Fibroblast of skin of abdomen (primary cell): Measurements from ENCODE around the gene TAT. TPM values are rescaled to one million over a fixed set of nuclear protein-coding genes. Genes with fewer than 3 reads are reported as not detected.
"Not testable (repeated sequence)": the region's sequence is repeated elsewhere in the genome, so short reads cannot be mapped to it uniquely, and the experiment has no call there.

ENCODE experiments used
- DNase-seq: peaks from one replicate; pipeline ENCODE4 v3.0.0-alpha.2; 2013
- polyA plus RNA-seq, 2 experiments: library from polyadenylated mRNA; unstranded; fragments of 120-200 nt; gene quantifications; one replicate each; pipeline ENCODE4 v1.2.1, GENCODE V29; 2013; ENCODE audit not compliant: insufficient read length in 2 of 2

The TAT gene
- polyA plus RNA-seq (2013, experiment 1 of 2; ENCODE audit: insufficient read length) = not detected
- not detected for polyA plus RNA-seq (2013, experiment 2 of 2; ENCODE audit: insufficient read length)

DNA sequence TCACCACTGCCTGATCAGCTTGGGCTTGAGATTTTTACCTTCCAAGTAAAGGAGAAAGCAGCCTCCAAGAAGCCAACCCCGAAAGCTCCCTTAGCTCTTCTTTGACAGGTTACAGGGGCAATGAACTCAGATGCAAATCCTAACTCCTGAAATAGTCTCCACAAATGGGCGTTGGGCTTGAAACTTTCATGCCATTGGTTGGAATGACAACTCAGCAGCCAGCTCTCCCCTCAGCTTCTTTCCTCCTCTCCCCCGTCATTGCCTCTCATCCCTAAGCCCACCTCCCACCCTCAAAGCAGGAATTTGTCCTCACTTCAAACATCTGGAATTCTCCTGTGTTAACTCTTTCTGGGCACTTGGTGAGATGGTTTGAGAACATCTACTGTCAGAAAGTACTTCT lies at the start of gene TAT:
Gene TAT, minus strand, starts transcription at position 122 of the 400 bp plus-strand sequence. CDS start 677 bp downstream, outside the sequence.
- no peak for DNase-seq

DNA sequence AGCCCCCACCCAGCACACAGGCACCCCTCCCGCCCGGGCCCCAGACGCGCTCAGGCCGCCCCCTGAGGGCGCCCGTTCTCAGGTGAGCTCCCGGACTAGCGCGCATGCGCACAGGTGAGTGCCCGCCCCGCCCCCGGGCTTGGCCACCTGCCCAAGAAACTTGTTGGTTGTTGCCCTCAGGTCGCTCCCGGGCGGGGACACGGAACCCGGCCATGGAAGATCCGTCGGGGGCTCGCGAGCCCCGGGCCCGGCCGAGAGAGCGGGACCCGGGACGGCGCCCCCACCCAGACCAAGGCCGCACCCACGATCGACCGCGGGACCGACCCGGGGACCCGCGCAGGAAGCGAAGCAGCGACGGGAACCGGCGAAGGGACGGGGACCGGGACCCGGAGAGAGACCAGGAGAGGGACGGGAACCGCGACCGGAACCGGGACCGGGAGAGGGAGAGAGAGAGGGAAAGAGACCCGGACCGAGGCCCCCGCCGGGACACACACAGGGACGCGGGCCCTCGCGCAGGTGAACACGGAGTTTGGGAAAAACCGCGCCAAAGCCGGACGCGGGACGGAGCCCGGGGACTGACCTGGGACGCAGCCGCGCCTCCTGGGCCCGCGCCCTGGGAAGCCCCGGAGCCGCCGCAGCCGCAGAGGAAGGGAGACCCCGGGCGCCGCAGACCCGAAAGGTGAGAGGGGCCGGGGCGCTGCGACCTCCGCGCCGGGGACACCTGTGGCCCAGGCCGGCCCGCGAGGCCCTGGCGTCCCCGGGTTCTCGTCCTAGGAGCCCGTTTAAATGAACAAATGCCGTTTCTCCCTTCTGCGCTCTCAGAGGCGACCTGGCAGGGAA lies 49.3 kb upstream of the TAT start, which contains the start of gene MARVELD3:
Gene MARVELD3, plus strand, starts transcription at position 167 of the 840 bp plus-strand sequence. Its CDS starts 46 bp downstream, at position 213.
- DNase-seq = no peak

DNA sequence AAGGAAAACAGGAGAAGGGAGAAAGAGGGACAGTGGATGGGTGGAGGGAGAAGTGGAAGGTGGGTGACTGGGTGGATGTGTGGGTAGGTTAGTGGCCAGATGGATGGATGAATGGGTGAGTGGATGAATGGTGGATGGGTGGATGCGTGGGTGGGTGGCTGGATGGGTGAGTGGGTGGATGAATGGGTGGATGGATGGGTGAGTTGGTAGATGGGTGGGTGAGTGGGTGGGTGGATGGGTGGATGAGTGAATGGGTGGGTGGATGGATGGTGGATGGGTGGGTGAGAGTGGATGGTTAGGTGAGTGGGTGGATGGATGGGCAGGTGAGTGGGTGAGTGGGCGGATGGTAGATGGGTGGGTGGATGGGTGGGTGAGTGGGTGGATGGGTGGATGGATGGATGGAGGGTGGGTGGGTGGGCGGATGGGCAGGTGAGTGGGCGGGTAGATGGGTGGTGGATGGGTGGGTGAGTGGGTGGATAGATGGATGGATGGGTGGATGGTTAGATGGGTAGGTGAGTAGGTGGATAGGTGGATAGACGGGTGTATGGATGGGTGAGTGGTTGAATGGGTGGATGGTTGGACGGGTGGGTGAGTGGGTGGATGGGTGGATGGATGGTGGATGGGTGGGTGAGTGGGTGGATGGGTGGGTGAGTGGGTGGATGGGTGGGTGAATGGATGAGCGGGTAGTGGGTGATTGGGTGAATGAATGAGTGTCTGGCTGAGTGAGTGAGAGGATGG lies 48.4 kb upstream of the TAT start:
- no peak for DNase-seq

DNA sequence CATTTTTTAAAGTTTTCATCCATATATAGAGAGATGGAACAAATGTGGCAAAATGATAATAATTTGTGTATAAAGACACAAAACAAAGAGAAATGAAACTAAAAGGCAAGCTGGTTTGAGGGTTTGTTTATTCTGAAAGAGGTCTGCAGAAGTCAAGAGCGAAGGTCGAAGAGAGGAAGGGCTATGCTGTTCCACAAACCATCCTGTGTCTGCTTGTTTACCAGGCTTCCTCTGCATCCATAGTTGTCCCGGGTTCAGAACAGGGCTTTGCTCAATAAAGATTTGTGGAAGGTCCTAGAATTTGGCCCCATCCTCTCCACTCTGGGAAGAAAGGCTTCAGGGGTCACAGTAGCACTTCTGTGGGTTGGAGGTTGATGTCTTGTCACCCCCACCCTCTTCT lies 46.7 kb upstream of the TAT start:
- no peak for DNase-seq

DNA sequence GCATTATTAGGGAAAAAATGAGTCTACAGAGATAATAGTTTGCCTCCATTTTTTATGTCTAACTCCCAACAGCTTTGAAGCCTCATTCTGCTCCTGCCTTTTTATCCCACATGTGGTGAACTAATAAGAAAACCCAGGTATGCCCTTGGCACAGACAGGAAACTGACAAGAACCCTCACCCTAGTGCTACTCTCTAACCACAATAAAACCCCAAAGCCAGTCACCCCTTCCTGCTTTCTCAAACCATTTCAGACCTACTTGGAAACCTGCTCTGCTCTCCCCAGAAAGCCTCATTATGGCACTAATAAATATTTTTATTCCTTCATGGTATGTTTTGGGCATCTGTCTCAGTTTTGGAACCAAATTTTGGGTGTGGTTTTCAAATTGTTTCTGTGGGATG lies 45.2 kb upstream of the TAT start:
- DNase-seq = no peak

DNA sequence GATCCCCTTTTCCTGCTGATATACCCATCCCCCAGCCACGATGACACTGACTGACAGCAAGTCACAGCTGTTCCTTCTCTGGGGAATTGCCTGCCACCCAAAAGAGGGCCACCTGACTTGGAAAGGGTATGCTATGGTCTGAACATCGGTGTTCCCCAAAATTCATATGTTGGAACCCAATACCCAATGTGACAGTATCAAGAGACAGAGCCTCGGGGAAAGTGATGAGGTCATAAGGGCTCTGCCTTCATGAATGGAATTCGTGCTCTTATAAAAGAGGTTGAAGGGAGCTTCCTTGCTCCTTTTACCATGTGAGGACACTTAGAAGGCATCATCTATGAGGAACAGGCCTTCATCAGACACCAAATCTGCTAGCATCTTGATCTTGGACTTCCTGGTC lies 41.5 kb upstream of the TAT start:
- no peak for DNase-seq

DNA sequence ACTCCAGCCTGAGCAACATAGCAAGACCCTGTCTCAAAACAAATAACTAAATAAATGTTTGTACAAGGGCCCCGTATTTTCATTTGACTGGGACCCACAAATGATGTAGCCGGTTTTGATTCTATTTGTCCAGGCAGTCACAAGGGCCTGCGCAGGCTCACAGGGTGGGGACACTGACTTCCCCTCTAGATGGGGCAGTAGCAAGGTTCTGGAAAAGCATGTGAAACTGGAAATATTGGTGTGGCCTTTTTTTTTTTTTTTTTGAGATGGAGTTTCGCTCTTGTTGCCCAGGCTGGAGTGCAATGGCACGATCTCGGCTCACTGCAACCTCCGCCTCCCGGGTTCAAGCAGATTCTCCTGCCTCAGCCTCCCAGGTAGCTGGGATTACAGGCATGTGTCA lies 38.1 kb upstream of the TAT start:
- DNase-seq = not testable (repeated sequence)

DNA sequence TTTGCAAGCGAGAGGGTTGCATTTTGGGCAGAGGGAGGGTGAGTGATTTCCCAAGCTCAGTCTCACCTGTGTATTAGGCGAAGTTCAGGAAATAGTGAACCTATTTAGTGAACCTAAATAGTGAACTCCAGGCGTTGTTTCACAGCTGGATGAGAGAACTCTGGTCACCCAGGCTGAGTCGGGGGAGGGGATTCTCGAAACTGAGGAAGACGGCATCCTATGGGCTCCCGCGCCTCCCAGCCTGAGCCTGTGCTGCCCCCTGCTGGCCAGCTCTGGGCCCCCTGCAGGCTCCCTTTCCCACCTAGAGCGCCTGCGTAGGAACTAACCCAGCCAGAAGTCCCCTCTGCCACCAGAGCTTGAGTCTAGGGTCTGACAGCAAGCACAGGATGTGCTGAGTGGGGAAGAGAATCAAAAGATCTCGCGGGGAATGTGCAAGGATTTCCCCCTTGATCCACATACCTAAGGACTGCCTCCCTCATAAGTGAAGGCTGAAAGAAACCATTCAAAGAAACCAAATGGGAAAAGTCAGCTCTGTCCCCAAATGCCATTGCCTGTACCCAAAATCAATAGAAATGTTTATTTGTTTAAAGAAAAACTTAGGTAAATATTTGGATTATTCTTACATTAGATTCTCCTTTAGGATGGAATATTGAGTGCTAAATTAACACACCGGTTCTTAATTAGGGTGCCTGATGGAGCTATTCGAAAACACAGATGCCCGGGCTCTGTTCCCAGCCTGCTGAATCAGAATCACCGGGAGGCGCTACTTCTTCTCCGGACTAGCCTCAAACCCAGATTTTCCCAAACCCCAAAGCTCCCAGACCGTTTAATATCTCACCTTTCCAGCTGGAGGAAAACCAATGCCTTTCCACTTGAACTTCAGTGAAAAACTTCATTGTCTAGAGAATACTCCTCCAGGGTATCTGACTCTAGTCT lies 34.3 kb upstream of the TAT start:
- peak; percentile 43 for DNase-seq

DNA sequence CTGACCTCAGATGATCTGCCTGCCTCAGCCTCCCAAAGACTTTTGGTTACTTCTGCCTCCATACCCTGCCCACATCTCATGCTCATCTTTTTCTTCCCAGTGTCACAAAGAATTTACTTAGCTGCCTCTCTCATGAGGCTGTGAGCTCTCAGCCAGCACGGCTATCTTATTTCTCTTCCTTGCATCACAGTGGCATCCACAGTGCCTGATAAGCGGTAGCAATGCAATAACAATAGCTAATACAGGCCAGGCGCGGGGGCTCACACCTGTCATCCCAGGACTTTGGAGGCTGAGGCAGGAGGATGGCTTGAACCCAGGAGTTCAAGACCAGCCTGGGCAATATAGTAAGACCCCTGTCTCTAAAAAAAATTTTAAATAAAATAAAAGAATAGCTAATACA lies 33.6 kb upstream of the TAT start:
- no peak for DNase-seq

DNA sequence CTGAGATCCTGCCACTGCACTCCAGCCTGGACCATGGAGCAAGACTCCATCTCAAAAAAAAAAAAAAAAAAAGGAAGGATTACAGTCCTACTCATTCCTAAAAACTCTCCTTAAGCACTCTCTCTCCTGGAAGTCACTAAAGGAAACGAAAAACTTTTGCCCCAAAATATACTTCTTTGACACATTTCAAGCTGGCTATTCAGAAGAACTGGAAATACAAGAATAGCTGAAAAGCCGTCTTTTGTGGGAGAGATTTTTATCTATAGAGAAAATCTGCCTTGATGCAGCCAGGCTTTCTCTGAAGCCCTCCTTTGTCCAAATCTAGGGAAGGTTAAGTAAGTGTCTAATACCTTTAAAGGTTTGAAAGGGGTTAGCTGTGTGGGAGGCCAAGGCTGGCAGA lies 32.2 kb upstream of the TAT start:
- no peak for DNase-seq

DNA sequence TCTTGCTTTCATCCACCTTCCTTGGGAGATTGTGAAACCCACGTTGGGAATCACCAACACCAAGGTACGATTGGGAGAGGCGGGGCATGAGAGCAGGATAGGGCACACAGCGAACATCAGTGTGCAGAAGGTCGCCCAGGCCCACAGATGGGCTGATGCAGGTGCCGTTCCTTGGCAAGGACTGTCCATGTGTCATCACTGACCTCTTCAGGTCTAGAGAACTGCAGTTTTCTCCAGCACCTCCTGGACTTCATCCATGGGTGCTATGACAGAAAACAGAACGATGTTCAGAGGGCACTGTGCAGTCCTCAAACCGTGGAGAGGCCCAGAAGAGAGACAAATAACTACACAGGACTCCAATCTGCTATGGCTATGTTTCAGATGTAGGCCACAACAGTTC lies 23.9 kb upstream of the TAT start:
- DNase-seq = no peak

DNA sequence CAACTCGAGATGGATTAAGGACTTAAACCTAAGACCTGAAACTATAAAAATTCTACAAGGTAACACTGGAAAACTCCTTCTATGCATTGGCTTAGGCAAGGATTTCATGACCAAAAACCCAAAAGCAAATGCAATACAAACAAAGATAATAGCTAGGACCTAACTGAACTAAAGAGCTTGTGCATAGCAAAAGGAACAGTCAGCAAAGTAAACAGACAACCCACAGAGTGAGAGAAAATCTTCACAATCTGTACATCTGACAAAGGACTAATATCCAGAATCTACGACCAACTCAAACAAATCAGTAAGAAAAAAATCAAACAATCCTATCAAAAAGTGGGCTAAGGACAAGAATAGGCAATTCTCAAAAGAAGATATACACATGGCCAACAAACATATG lies 21.5 kb upstream of the TAT start:
- not testable (repeated sequence) for DNase-seq

DNA sequence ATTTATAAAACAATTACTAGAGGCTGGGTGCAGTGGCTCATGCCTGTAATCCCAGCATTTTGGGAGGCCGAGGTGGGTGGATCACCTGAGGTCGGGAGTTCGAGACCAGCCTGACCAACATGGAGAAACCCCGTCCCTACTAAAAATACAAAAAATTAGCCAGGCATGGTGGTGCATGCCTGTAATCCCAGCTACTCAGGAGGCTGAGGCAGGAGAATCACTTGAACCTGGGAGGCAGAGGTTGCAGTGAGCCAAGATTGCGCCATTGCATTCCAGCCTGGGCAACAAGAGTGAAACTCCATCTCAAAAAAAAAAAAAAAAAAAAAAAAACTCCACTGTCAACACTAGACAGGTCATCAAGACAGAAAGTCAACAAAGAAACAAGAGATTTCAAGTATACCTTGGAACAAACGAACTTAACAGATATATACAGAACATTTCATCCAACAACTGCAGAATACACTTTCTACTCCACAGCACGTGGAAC lies 18.5 kb upstream of the TAT start:
- DNase-seq = not testable (repeated sequence)

DNA sequence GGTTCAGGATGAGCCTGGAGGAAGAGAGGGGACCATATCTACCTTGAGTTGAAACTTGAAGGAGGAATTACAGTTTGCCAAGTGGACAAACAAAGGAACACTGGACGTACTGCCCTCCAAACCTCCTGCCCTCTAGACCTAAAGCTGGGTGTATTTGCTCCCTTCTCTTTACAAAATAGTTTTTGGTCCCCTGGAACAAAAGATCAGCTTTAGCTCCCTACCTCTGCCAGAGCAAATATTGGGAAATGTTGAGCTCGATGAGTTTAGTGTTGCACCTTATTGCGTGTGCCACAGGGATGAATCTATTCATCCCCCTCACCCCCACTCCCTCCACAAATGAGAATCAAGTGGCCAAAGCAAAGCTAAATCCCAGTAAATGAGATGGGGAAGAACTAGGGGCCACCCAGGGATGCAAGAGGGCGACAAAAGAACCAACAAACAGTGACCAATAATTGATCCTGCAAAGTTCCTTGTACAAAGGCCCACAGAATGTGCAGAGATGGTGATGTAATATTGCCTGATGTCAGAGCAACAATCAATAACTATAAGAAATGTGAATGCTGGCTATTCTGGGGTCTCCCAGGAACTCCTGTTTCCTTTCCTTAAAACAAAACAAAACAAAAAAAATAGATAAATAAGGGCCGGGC lies 17.2 kb upstream of the TAT start:
- no peak for DNase-seq

DNA sequence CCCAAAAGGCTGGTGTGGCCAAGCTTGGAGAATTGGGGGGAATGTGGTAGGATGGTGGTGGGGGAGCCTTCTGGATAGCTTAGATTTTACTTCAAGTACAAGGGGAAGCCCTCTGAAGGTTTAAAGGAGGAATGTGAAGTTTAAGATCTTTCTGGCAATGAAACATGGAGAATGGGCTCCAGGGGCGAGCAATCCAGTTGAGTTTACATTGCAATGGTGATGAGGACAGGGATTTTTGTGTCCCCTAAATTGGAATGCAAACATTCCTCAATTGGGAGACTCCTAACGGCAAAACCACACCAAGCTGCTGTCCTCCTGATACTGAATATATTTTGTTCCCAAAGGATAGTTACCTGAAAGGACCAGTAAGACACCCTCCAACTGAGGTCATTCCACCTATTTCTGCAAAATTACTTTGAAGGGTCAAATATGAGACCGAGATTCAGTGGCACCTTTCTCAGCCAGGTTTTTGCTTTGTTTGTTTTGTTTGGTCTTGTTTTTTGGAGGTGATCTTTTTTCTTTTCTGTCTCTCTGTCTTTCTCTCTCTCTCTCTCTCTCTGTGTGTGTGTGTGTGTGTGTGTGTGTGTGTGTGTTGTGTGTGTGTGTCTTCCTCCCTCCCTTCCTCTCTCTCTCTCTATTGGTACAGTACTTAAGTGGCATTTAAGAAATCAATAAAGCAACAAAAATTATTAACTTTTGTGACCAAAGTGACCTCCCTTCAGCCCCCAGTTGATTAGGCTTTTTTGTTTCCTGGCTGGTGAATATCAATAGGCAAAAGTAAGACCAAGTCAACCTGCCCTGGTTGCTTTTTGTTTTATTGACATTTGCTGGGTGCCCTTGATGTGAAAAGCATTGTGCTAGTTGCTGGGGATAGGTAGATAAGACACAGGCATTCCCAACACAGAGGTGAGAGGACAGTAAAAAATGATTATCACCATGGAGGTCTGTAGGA lies 16.4 kb upstream of the TAT start:
- no peak for DNase-seq

DNA sequence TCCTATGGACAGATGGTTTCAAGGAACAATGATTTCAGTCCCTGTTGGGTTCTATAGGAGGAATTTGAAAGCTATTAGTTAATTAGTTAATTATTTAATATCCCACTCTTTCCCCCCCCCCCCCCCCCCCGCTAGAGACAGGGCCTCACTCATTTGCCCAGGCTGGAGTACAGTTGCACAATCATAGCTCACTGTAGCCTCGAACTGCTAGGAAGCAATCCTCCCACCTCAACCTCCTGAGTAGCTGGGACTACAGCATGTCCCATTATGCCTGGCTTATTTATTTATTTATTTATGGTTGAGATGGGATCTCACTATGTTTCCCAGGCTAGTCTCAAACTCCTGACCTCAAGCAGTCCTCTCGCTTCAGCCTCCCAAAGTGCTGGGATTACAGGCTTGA lies 15.0 kb upstream of the TAT start:
- no peak for DNase-seq

DNA sequence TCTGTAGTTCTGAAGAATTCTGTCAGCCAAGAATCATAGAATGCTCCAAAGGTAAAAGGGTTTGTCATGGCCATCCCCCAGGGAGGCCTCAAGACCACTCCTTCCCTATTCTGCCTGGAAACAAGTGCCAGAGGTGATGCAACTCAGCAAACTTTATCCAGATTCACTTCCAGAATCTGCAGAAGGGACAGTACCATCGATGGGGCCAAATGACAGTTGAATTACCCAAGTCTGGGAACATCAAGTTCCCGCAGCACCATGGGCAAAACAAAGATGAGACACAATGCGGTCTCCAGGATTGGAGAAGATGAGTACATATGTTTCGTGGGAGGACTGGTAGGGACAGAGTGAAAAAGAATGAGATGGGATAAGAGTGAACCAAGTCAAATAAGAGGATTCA lies 13.7 kb upstream of the TAT start:
- no peak for DNase-seq

DNA sequence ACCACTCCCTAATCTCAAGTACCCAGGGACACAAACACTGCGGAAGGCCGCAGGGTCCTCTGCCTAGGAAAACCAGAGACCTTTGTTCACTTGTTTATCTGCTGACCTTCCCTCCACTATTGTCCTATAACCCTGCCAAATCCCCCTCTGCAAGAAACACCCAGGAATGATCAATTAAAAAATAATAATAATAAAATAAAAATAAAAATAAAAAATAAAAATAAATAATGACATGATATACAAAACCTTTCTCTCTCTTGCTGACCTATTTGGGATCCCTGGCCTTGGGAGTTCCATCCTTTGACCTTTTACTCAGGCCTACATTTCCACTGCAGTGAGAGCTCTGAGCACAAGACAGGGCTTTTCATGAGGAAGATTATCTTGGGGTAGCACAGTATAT lies 13.2 kb upstream of the TAT start:
- DNase-seq = not testable (repeated sequence)

DNA sequence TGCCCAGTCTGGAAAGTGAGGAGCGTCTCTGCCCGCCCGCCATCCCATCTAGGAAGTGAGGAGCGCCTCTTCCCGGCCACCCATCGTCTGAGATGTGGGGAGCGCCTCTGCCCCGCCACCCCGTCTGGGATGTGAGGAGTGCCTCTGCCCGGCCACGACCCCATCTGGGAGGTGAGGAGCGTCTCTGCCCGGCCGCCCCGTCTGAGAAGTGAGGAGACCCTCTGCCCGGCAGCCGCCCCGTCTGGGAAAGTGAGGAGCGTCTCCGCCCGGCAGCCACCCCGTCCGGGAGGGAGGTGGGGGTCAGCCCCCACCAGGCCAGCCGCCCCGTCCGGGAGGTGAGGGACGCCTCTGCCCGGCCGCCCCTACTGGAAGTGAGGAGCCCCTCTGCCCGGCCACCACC lies 12.4 kb upstream of the TAT start:
- not testable (repeated sequence) for DNase-seq

DNA sequence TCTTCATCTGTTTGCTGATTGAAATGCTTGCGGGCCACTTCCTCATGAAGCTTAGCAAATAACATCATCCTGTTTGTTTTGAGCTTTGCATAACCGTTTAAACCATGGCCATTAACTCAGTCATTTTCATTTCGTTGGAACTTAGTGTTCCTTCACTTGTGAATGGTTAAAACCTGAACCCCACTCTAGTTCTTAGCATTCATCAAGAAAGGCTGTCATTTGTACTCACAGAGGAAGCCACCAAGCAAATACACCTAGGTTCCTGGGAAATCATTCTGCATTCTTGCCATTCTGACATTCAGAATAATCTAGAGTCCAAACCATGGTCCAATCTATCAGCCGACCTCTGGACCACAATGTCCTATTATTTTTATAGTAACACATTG lies 8.4 kb upstream of the TAT start:
- no peak for DNase-seq
